GM21786 (cell line): Measurements from ENCODE around the gene RTF2.
A peak's percentile ranks its signal among the peaks of the same experiment; 100 is the strongest.

ENCODE experiments used
- ATAC-seq: cut with Tn5 transposase; IDR thresholded peaks from one replicate; pipeline ENCODE4 v1.9.1; 2021; ENCODE audit not compliant: unreplicated experiment

Gene RTF2, protein sequence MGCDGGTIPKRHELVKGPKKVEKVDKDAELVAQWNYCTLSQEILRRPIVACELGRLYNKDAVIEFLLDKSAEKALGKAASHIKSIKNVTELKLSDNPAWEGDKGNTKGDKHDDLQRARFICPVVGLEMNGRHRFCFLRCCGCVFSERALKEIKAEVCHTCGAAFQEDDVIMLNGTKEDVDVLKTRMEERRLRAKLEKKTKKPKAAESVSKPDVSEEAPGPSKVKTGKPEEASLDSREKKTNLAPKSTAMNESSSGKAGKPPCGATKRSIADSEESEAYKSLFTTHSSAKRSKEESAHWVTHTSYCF

DNA sequence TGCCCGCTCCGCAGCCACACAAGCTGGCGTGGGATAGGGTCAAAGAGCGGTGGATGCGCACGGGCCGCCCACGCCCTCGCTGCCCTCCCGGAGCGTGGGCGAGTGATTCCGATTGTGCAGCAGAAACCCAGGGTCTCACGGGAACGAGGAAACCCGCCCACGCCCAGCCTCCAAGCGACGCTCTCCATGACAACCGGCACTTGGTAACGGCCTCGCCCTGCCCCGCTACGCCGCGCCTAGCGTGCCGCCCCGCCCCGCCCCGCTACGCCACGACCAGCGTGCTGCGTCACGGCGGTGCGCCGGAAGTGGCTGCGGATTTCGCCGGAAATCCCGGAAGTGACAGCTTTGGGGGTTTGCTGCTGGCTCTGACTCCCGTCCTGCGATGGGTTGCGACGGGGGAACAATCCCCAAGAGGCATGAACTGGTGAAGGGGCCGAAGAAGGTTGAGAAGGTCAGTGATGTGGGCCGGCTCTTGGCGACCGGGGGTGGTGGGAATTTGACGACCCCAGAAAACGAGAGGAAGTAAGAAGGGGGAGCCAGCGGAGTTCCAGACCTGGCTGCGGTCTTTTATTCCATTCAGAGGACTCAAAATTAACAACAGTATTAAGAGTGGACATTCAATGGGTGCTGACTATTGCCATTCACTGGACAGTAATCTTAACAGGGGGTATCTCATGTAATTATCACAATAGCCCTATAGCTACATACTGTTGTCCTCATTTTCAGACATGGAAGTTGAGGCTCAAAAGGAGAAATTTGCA lies at the start of gene RTF2:
Gene RTF2 (plus strand): TSS at position 312 of the 761 bp plus-strand sequence. CDS start 71 bp downstream, at position 383.
- ATAC-seq = peak; percentile 98

DNA sequence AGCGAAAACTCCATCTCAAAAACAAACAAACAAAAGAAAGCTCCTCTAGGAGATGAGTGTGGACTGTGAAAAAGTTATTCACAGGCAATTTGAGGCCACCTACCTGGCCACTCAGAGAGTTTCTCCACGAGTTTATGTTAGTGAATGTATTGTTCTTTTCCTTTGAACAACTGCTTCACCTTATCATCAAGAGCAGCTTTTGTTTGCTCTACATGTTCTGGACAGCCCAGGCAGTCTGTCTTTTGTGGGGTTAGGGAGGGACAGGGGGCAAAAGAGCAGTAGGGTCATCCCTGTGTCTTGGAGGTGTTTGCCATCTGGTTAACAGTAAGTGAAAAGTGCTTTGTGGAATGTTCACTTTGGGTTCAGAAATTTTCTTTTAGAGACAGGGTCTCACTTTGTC lies 48.4 kb upstream of the RTF2 start:
- ATAC-seq = no peak

DNA sequence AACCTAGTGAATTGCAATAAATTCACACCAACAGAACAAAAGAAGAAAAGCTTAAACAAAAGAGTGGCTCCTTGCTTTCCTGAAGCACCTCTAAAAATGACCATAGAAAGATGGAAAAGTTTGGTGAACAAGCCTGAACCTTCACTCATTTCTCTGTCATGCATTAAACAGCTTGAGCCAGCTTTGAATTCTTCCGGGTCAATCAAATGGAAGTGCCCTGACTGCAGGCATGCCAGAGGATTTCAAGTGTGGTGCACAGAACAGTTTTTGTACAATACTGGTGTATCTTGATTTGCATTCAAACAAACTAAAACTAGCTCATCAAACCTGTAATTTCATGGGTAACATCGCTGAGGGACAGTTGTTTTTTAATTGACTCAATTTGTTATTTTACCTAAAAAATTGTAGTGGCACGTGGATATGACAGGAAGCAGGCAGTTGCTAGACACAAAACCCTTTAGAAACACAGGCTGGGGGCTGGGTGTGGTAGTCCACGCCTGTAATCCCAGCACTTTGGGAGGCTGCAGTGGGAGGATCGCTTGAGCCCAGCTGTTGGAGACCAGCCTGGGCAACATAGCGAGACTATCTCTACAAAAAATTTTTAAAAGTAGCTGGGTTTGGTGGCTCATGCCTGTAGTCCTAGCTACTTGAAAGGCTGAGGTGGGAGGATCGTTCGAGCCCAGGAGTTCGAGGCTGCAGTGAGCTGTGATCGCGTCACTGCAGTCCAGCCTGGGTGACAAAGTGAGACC lies 47.3 kb upstream of the RTF2 start:
- no peak for ATAC-seq

DNA sequence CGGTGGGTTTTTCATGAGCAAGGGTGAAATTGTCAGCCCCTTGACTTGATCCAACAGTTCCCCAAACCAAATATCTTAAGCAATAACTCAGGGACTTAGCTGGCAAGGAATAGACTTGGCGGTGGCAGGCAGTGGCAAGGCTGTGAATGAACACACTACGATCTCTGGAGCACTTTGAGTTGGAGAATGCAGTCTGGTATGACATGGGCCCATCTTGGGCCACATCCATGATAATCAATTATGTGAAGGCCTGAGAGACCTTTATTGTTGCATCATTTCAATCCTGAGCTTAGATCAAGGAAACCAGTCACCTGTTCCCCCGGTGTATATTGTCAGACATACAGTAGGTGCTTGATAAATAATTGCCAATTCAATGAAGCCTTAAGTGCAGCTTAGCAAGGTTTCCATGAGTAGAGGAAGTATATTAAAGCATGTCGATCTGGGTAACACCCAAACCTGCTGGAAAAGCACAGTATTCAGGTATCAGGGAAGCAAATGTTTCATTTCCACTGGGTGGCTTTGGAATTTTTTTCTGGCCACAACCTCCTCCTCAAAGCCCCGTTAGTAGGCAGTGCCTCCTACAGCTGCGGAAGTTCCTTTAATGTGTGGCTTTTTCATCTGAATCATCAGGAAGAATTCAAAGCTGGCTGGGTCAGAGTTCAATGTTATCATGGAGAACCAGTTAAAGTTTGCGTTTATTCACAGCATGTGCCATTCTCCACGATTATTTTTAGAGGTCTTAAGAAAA lies 46.2 kb upstream of the RTF2 start:
- ATAC-seq = no peak

DNA sequence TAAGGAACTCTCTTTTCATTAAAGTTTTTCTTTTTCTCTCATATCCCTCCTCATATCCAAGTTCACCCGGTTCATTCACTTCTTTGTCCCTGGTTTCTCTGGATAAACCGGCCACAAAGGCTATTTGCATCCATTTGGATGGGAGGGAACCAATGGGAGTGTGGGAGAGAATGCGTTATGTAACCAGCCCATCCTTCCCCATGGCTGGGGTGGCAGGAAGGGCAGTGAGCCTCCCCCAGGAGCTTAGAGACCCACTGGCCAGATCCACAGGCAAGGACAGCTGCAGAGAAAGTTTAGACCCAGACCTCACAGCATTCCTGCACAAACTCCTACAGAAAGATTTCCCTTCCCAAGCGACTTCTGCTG lies 45.6 kb upstream of the RTF2 start:
- no peak for ATAC-seq

DNA sequence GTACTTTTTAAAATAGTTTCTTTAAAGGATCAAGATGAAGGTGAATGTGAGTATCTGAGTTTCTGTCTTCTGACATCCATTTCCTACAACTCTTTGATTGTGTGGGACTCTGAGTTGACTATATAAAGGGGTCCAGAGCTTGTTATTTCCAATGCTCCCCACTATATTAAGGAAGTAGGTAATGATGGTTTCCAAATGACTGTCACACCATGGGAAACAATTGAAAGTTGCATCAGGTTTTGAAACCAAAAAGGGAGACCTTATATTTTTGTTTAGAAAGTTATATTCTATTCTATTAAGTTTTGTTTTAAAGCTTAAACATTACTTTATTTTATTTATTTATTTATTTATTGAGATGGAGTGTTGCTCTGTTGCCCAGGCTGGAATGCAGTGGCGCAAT lies 45.2 kb upstream of the RTF2 start:
- no peak for ATAC-seq

DNA sequence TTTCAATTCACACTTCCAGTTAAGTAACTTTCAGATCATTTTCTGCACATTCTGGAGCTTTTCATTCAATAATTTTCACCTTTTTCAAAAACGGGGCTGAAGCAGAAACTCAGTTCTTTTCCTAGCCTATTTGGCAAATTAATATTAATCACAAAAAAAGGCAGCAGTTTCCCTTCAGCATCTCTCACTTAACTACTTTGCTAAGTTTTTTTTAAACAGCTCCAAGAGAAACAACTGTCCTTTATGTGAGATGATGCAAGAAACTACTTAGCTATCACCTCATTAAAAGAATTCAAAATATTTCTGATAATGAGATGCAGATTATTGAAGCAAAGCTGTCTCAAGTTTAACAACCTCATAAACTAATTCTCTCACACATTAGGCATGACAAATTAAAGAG lies 44.5 kb upstream of the RTF2 start:
- no peak for ATAC-seq

DNA sequence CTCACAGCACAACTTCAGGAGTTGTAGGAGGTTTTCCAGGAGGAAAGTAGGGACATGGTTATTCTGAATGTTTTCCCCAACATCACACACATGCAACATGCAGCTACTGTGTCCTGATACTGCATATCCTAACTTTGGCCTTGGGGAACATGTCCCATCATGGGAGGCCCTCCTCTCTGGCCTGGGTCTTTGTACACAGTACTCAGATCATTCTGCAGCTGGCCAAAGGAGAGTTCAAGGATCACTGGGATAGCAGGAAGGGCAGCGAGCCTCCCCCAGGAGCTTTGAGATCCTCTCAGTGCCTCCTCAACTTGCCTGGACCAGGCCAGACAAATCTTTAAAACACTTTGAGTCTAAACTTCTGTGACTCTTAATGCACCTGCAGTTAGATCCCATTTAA lies 43.5 kb upstream of the RTF2 start:
- ATAC-seq = no peak

DNA sequence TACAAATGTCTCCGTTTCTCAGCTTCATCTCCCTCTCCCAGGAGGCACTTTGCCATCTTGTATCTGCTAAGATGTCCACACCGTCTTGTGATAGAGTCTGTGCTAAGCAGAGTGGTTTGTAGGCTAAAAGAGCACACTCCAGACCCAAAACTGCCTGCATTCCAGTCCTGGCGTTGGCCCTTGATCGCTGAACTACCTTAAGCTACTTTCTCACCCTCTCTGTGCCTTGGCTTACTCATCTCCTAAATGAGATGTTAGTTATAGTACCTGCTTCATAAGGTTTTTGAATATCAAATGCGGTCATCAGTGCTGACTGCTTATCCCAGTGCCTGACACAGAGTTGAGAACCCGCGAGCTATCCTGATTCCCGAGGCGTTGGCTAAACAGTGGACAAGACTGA lies 42.4 kb upstream of the RTF2 start:
- no peak for ATAC-seq

DNA sequence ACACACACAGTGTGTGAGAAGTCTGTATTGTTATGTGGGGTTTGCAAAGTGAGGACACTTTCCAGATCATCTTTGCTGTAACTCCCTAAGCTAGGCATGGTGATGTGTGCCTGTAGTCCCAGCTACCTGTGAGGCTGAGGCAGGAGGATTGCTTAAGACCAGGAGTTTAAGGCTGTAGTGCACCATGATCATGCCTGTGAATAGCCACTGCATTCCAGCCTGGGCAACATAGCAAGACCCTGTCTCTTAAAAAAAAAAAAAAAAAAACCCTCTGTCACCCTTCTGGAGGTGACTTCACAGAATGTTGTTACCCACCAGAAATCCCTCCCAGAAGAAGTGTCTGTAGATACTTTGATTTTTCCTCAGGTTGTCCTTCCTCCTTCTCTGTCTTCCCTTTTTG lies 41.5 kb upstream of the RTF2 start:
- no peak for ATAC-seq

DNA sequence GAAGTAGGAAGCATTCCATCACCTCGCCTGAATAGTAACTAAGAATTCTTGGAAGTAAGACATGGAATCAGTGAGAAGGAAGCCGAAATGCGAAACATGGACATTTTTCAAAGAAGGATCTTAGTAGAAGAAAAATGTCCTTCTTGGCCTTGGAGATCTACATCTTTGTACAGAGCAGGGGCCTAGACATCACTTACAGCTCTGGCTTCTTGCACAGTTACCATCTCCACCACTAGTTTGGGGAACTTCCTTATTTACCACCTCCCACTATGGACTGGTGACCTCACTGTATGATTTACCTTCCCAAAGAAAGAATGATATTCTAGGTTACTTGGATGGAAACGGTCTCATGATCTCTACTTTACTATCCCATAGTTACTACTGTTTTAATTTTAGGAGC lies 40.6 kb upstream of the RTF2 start:
- no peak for ATAC-seq

DNA sequence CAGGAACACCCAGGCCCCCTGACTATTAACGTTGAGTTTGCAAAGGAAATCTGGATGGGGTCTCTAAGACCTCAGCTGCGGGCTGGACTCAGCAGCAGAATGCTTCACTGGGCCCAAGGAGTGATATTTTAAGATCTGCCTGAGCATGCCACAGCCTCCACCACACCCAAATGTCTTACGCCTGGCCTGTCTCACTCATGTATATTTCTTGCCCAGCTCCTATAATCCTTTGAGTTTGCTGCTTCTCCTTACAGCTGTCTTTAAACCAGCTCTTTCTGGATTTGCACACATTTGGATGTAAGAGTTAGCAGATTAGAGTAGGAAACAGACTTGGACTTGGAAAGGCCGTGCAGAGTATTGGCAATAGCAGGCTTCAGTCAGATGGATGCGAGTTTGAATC lies 40.0 kb upstream of the RTF2 start:
- no peak for ATAC-seq

DNA sequence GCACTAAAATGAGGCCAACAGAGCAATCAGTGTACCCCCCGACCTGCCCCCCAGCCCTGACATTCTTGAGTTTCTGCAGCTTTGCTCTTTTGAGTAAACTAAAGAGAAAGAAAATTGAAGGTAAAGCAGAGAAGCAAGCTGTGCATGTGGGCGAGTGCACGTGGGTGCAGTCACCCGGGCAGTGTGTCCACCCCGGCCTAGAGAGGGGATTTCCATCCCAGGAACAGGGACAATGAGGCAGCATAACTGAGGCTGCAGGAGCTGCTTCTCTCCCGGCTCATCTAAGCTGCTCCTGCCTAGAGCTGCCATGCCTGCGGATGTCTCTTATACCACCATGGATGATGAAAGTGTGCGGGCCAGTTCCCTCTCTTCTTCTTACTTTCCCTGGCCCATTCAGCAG lies 39.5 kb upstream of the RTF2 start:
- ATAC-seq = no peak

DNA sequence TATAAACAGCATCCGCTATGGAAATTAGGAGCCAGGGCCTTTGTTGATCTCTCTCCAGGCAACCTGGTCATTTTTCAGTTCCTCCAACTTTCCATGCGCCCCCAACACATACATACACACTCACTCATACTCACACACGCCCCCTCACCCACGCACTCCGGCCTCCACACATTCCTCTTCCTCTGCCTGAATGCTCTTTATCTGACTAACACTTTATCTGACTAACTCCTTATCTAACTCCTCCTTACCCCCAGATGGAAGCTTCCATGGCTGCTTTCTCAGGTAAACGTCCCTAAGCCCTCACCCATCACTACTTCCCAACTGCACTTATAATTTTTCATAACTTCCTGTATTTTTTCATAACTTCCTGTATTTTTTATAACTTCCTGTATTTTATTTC lies 38.9 kb upstream of the RTF2 start:
- no peak for ATAC-seq

DNA sequence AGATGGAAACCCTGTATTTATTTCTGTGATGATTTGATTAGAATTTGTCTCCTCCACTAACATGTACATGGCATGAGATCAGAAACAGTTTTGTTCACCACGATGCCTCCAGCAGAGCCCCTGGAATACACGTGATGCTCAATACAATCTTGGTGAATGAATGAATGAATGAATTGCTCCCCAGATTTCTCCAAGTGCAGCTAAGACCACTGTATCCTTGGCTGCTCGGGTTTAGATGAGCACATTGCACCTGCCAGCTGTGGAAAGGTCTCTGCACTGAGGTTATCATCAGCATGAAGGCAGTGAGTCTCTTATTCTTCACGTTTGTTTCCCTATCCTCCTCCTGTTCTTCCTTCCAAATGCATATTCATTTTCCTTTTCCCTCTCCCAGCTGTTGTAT lies 38.5 kb upstream of the RTF2 start:
- ATAC-seq = no peak

DNA sequence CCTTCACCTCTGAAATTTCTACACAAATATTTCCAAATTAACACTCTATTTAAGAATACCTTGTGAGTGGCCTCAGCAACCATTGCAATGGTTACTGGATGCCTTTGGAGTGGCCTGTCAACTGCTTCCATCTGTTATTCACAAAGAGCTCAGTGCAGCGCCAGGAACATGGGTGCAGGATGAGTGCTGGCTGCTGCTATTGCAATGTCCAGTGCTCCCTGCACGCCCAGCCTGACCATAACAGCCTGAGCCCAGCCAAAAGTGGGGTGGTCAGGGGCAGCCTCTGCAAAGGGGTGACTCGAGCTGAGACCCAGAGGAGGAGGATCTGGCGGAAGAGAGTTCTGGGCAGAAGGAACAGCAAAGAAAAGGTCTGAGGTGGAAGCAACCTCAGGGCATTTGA lies 38.0 kb upstream of the RTF2 start:
- no peak for ATAC-seq

DNA sequence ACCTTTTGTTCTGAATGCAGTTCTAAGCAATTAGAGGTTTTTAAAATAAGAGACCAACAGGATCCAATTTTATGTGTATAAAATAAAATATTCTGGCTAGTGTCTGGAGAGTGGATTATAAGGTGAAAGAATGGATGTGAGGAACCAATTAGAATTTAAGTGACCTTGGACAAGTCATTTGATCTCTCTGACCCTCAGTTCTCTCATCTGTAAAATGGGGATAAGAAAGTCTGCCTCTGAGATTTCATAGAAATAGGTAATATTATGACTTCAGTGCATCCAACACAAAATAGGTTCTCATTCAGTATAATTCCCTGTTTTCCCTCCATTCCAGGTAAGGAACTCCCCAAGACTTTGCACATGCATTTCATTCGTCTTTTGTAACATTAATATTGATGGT lies 37.5 kb upstream of the RTF2 start:
- no peak for ATAC-seq

DNA sequence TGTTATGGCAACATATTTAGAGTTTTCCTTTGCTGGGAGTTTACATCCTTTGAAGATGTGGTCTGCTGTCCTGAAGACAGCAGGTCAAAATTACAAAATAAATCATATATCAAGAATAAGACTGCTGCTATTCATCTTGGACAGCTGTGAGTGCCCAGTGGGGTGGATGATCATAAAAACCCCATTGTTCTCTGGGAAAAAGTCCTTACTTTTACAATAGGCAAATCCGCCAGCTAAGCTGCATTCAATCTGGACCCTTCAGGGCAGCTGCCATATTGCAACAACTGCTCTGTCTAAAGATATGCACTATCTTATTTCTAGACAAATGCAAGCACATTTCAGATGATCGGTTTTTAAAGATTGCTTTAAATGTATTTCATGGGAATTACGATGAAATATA lies 37.0 kb upstream of the RTF2 start:
- no peak for ATAC-seq

DNA sequence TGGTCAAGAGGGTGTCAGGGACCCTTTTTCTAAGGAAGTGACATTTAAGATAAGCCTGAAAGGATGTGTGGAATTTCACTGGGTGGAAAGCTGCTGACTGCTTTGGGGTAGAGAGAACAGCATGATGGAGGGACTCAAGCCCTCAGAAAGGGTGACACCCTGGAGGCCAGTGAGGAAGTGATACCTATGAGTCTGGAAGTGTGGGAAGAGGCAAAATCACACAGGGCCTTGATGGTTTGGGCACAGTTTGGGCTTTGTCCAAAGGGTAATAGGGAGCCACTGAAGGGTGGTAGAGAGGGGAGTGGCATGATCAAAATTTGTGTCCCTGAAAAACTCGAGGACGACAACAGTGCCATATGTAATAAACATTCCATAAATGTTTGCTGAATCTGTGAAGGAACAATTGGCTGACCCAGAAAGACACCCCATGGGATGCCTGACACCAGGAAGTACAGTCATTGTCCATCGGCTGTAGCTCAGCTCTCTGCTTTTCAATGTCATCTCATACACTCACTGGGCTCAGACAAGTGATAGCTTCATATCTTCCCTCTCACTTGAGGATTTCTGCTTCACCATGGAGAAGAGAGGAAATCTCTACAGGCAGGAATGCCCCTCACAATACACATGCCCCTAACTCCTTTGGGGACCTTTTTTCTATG lies 35.1 kb upstream of the RTF2 start:
- no peak for ATAC-seq

DNA sequence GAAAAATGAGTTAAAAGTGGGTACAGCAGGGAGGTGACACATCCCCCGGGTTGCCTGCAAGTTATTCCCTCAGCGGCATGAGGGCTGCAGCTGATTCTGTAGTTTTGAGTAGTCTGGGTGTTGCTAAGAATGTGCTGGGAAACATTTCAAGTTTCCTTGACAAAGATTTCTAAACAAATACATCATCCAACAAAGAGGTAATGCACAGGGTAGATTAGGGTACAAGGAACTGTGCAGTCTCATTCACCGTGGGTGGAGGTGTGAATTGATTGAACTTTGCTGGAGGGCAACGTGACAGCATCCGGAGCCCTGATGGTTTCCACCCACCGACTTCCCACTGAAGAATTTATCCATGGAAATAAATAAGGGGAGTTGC lies 34.6 kb upstream of the RTF2 start:
- ATAC-seq = no peak
